Measurements from ENCODE around the gene KLHDC10.

The KLHDC10 gene

GRCh38 chr7:130150587-130150986 lies 80.3 kb downstream of the KLHDC10 start:
- Histone ChIP-seq H3K4me1 (ENCODE audit: control extremely low read depth in 1 of 4, control insufficient read depth in 4 of 4, insufficient read depth in 4 of 4, low read length in 3 of 4) (peaks cover 0 to 7% (median 5%) of the 10 kb centered on the region in 4 experiments), H3K27ac (ENCODE audit: insufficient read depth in 1 of 2, low read depth in 1 of 2, low read length in 2 of 2, poor library complexity in 1 of 2, severe bottlenecking in 2 of 2) (no peak overlapping the region), H3K4me3 (ENCODE audit: control insufficient read depth in 1 of 7, extremely low read depth in 1 of 7, insufficient read depth in 4 of 7, low read depth in 2 of 7, low read length in 6 of 7) (no peak overlapping the region), H3K27me3 (replicated peaks in 2 of 5; ENCODE audit: control insufficient read depth in 4 of 5, insufficient read depth in 5 of 5, low read length in 4 of 5) (no peaks in the 10 kb centered on the region), H3K9me3 (ENCODE audit: control extremely low read depth in 1 of 5, control insufficient read depth in 4 of 5, insufficient read depth in 2 of 5, low read depth in 1 of 5, low read length in 4 of 5) (no peaks in the 10 kb centered on the region), H3K36me3 (ENCODE audit: control insufficient read depth in 4 of 4, insufficient read depth in 4 of 4, low read length in 3 of 4) (no peaks in the 10 kb centered on the region)
- DNase-seq: peak in 1 of 3 donors; percentile 13
- ChIA-PET POLR2A (no interaction called here), CTCF (interaction anchor here (1.0 kb wide), 1 partner anchor 12 kb away, joined by 3 read pairs; no protein-coding TSS in a partner anchor)
- WGBS (ENCODE audit: insufficient coverage): 96% methylated on average over 10 of the region's 11 CpGs

DNA sequence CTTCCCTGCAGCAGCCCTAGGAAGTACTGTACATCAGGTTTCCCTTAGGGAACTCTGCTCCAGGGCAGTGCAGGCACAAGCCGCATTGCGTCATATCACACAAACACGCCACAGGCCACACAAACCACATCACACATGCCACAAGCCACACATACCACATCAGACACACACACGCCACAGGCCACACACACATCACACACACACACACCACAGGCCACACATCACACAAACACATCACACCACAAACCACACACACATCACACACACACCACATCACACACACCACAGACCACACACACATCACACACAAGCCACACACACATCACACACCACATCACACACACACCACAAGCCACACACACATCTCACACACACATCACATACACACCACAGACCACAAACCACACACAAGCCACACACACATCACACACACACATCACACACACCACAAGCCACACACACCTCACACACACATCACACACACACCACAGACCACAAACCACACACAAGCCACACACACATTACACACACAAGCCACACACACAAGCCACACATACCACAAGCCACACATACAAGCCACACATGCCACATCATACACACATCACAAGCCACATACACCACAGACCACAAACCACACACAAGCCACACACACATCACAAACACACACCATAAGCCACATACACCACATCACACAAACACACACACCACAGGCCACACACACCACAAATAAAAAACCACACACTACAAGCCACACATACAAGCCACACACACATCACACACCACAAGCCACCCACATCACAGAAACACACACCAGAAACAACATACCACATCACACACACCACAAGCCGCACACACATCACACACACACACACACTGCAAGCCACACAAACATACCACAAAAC lies 81.5 kb downstream of the KLHDC10 start:
- peak; percentile 32 to 63 (median 49) for DNase-seq

GRCh38 chr7:130152493-130153210 lies 82.3 kb downstream of the KLHDC10 start:
- H3K4me3 ChIP-seq (ENCODE audit: control insufficient read depth in 1 of 7, extremely low read depth in 1 of 7, insufficient read depth in 4 of 7, low read depth in 2 of 7, low read length in 6 of 7): no peak overlapping the region
- H3K36me3 ChIP-seq (ENCODE audit: control insufficient read depth in 4 of 4, insufficient read depth in 4 of 4, low read length in 3 of 4): no peaks in the 10 kb centered on the region
- peaks cover 0 to 6% (median 0%) of the 10 kb centered on the region in 5 experiments for H3K9me3 ChIP-seq (ENCODE audit: control extremely low read depth in 1 of 5, control insufficient read depth in 4 of 5, insufficient read depth in 2 of 5, low read depth in 1 of 5, low read length in 4 of 5)
- peak in 2 of 3 donors; percentile 24 to 43 for DNase-seq
- WGBS (ENCODE audit: insufficient coverage): 92% methylated on average over 17 of the region's 17 CpGs
- H3K4me1 ChIP-seq (ENCODE audit: control extremely low read depth in 1 of 4, control insufficient read depth in 4 of 4, insufficient read depth in 4 of 4, low read length in 3 of 4): peaks cover 0 to 7% (median 5%) of the 10 kb centered on the region in 4 experiments
- no peaks in the 10 kb centered on the region for H3K27me3 ChIP-seq (replicated peaks in 2 of 5; ENCODE audit: control insufficient read depth in 4 of 5, insufficient read depth in 5 of 5, low read length in 4 of 5)
- H3K27ac ChIP-seq (ENCODE audit: insufficient read depth in 1 of 2, low read depth in 1 of 2, low read length in 2 of 2, poor library complexity in 1 of 2, severe bottlenecking in 2 of 2): no peak overlapping the region
- CTCF ChIA-PET: no interaction called here
- POLR2A ChIA-PET: no interaction called here

More for the DNA sequence above, 81.5 kb downstream of the KLHDC10 start:
- Histone ChIP-seq H3K27ac (ENCODE audit: insufficient read depth in 1 of 2, low read depth in 1 of 2, low read length in 2 of 2, poor library complexity in 1 of 2, severe bottlenecking in 2 of 2) (no peak overlapping the region), H3K4me1 (ENCODE audit: control extremely low read depth in 1 of 4, control insufficient read depth in 4 of 4, insufficient read depth in 4 of 4, low read length in 3 of 4) (peaks cover 0 to 7% (median 5%) of the 10 kb centered on the region in 4 experiments), H3K9me3 (ENCODE audit: control extremely low read depth in 1 of 5, control insufficient read depth in 4 of 5, insufficient read depth in 2 of 5, low read depth in 1 of 5, low read length in 4 of 5) (peaks cover 0 to 6% (median 0%) of the 10 kb centered on the region in 5 experiments), H3K27me3 (replicated peaks in 2 of 5; ENCODE audit: control insufficient read depth in 4 of 5, insufficient read depth in 5 of 5, low read length in 4 of 5) (no peaks in the 10 kb centered on the region), H3K36me3 (ENCODE audit: control insufficient read depth in 4 of 4, insufficient read depth in 4 of 4, low read length in 3 of 4) (no peaks in the 10 kb centered on the region), H3K4me3 (ENCODE audit: control insufficient read depth in 1 of 7, extremely low read depth in 1 of 7, insufficient read depth in 4 of 7, low read depth in 2 of 7, low read length in 6 of 7) (no peak overlapping the region)
- POLR2A ChIA-PET: no interaction called here
- 59% methylated on average over 3 of the region's 5 CpGs for WGBS (ENCODE audit: insufficient coverage)
- CTCF ChIA-PET: no interaction called here

DNA sequence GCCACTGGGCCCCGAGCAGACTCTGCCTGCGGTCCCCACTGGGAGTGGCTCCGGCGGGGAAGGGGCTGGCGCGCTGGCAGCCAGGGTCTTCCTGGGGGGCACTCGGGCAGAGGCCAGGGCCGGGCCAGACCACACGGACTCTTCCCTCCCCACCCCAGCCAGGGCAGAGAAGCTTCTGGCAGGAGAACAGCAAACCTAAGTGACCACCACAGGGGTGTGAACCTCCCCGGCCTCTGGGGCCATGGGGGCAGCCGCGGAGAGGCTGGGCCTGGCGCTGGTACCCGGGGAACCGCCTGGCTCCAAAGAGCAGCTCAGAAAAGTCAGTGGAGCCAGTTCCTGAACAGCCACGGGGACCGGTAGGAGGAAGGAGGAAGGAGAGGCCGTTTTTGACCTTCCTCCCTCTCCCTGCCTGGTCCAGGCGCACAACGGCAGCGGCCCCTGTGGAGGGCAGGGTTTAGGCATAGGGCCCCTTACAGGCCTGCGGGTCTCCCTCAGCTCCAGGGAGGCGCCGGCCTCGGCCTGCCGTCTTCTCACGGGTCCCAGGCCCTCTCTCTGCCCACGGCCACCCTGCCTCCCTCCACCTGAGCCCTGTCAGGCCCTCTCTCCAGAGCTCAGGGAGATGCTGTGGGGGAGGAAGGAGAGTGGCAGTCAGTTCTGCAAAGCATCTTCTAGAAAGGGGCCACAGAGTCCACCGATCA lies 83.0 kb downstream of the KLHDC10 start:
- CTCF ChIA-PET: interaction anchor here (0.9 kb wide), 1 partner anchor 81 kb away, joined by 3 read pairs; no protein-coding TSS in a partner anchor
- peaks cover 0 to 6% (median 0%) of the 10 kb centered on the region in 5 experiments for H3K9me3 ChIP-seq (ENCODE audit: control extremely low read depth in 1 of 5, control insufficient read depth in 4 of 5, insufficient read depth in 2 of 5, low read depth in 1 of 5, low read length in 4 of 5)
- H3K4me1 ChIP-seq (ENCODE audit: control extremely low read depth in 1 of 4, control insufficient read depth in 4 of 4, insufficient read depth in 4 of 4, low read length in 3 of 4): peaks cover 0 to 7% (median 5%) of the 10 kb centered on the region in 4 experiments
- POLR2A ChIA-PET: no interaction called here
- H3K36me3 ChIP-seq (ENCODE audit: control insufficient read depth in 4 of 4, insufficient read depth in 4 of 4, low read length in 3 of 4): no peaks in the 10 kb centered on the region
- 89% methylated on average over 17 of the region's 29 CpGs for WGBS (ENCODE audit: insufficient coverage)
- DNase-seq: no peak
- no peak overlapping the region for H3K4me3 ChIP-seq (ENCODE audit: control insufficient read depth in 1 of 7, extremely low read depth in 1 of 7, insufficient read depth in 4 of 7, low read depth in 2 of 7, low read length in 6 of 7)
- H3K27me3 ChIP-seq (replicated peaks in 2 of 5; ENCODE audit: control insufficient read depth in 4 of 5, insufficient read depth in 5 of 5, low read length in 4 of 5): no peaks in the 10 kb centered on the region
- H3K27ac ChIP-seq (ENCODE audit: insufficient read depth in 1 of 2, low read depth in 1 of 2, low read length in 2 of 2, poor library complexity in 1 of 2, severe bottlenecking in 2 of 2): no peak overlapping the region

DNA sequence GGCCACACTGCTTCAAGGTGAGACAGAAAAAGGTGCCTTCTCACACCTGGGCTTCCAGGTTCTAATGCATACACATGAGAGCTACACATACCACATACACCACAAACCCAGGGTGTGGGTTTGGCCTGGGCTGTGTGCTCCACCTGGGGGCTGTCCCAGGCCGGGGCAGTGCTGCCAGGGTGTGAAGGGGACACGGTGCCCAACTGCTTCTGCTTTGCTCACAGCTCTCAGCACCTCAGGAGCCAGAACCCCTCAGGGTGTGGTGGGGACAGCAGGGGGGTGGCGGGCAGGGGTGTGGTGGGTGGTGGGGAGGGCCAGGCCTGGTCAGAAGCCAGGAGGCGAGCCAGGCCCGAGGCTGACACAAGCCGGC lies 83.8 kb downstream of the KLHDC10 start:
- CTCF ChIA-PET: interaction anchor here (0.9 kb wide), 1 partner anchor 82 kb away, joined by 3 read pairs; no protein-coding TSS in a partner anchor
- H3K9me3 ChIP-seq (ENCODE audit: control extremely low read depth in 1 of 5, control insufficient read depth in 4 of 5, insufficient read depth in 2 of 5, low read depth in 1 of 5, low read length in 4 of 5): peaks cover 0 to 6% (median 0%) of the 10 kb centered on the region in 5 experiments
- peaks cover 0 to 7% (median 5%) of the 10 kb centered on the region in 4 experiments for H3K4me1 ChIP-seq (ENCODE audit: control extremely low read depth in 1 of 4, control insufficient read depth in 4 of 4, insufficient read depth in 4 of 4, low read length in 3 of 4)
- POLR2A ChIA-PET: no interaction called here
- DNase-seq: no peak
- no peaks in the 10 kb centered on the region for H3K36me3 ChIP-seq (ENCODE audit: control insufficient read depth in 4 of 4, insufficient read depth in 4 of 4, low read length in 3 of 4)
- H3K4me3 ChIP-seq (ENCODE audit: control insufficient read depth in 1 of 7, extremely low read depth in 1 of 7, insufficient read depth in 4 of 7, low read depth in 2 of 7, low read length in 6 of 7): no peak overlapping the region
- 70% methylated on average over 3 of the region's 6 CpGs for WGBS (ENCODE audit: insufficient coverage)
- H3K27ac ChIP-seq (ENCODE audit: insufficient read depth in 1 of 2, low read depth in 1 of 2, low read length in 2 of 2, poor library complexity in 1 of 2, severe bottlenecking in 2 of 2): no peak overlapping the region
- no peaks in the 10 kb centered on the region for H3K27me3 ChIP-seq (replicated peaks in 2 of 5; ENCODE audit: control insufficient read depth in 4 of 5, insufficient read depth in 5 of 5, low read length in 4 of 5)

GRCh38 chr7:130154501-130155317 lies 84.4 kb downstream of the KLHDC10 start:
- ChIA-PET CTCF (no interaction called here), POLR2A (no interaction called here)
- H3K27ac ChIP-seq (ENCODE audit: insufficient read depth in 1 of 2, low read depth in 1 of 2, low read length in 2 of 2, poor library complexity in 1 of 2, severe bottlenecking in 2 of 2): no peak overlapping the region
- peaks cover 0 to 5% (median 0%) of the 10 kb centered on the region in 4 experiments for H3K4me1 ChIP-seq (ENCODE audit: control extremely low read depth in 1 of 4, control insufficient read depth in 4 of 4, insufficient read depth in 4 of 4, low read length in 3 of 4)
- H3K4me3 ChIP-seq (ENCODE audit: control insufficient read depth in 1 of 7, extremely low read depth in 1 of 7, insufficient read depth in 4 of 7, low read depth in 2 of 7, low read length in 6 of 7): no peak overlapping the region
- H3K9me3 ChIP-seq (ENCODE audit: control extremely low read depth in 1 of 5, control insufficient read depth in 4 of 5, insufficient read depth in 2 of 5, low read depth in 1 of 5, low read length in 4 of 5): peaks cover 0 to 6% (median 0%) of the 10 kb centered on the region in 5 experiments
- peaks cover 0 to 1% (median 0%) of the 10 kb centered on the region in 4 experiments for H3K36me3 ChIP-seq (ENCODE audit: control insufficient read depth in 4 of 4, insufficient read depth in 4 of 4, low read length in 3 of 4)
- H3K27me3 ChIP-seq (replicated peaks in 2 of 5; ENCODE audit: control insufficient read depth in 4 of 5, insufficient read depth in 5 of 5, low read length in 4 of 5): no peaks in the 10 kb centered on the region
- DNase-seq: no peak
- WGBS (ENCODE audit: insufficient coverage): 94% methylated on average over 31 of the region's 31 CpGs

Measured in common myeloid progenitor, CD34-positive (primary cell).